PFSK-1 (cell line): ENCODE measurements around the gene POGZ.

Source experiments
- FOXP2 ChIP-seq: optimal IDR thresholded peaks from 2 replicates; pipeline ENCODE3; 2011; ENCODE audit warnings: borderline replicate concordance, control low read depth, inconsistent platforms; ENCODE audit not compliant: insufficient read depth; ENCODE audit errors: extremely low read length, extremely low read depth
- POLR2AphosphoS5 ChIP-seq: IDR thresholded peaks from 2 replicates; pipeline ENCODE4 v1.6.1; 2012; ENCODE audit warnings: low read depth, mild to moderate bottlenecking, control low read depth, low read length, moderate library complexity
- SIN3A ChIP-seq: IDR thresholded peaks from 2 replicates; pipeline ENCODE4 v1.6.1; 2012; ENCODE audit warnings: mild to moderate bottlenecking, low read length, moderate library complexity, borderline replicate concordance; ENCODE audit not compliant: insufficient read depth
- TAF1 ChIP-seq: IDR thresholded peaks from 2 replicates; pipeline ENCODE4 v1.6.1; 2012; ENCODE audit warnings: low read length, control low read depth, borderline replicate concordance; ENCODE audit not compliant: insufficient read depth
- TF ChIP-seq, protein P1 (sequence below), 2 experiments: IDR thresholded peaks; 2 replicates each; pipeline versions ENCODE4 v1.6.1 to v1.8.0; 2011 to 2012; ENCODE audit warnings: low read depth in 2 of 2, low read length in 2 of 2, control low read depth in 1 of 2, inconsistent platforms in 1 of 2, mild to moderate bottlenecking in 1 of 2, moderate library complexity in 1 of 2; ENCODE audit not compliant: insufficient read depth in 1 of 2

Gene POGZ

DNA sequence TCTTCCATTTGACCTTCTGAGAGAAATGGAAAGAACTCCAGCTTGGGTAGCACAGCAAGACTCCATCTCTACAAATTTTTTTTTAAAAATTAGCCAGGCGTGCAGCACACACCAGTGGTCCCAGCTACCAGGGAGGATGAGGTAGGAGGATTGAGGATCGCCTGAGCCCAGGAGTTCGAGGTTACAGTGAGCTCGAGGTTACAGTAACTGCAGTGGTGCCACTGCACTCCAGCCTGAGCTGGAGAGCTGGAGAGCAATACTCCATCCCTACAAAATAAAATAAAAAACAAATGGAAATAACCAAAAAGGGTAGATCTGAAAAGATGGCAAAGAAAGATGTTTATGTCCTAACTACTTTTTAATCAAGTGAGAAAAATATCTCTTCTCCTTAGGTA, 14.5 kb downstream of the POGZ start:
- no peak for TF ChIP-seq FOXP2
- TF ChIP-seq, protein P1, sequence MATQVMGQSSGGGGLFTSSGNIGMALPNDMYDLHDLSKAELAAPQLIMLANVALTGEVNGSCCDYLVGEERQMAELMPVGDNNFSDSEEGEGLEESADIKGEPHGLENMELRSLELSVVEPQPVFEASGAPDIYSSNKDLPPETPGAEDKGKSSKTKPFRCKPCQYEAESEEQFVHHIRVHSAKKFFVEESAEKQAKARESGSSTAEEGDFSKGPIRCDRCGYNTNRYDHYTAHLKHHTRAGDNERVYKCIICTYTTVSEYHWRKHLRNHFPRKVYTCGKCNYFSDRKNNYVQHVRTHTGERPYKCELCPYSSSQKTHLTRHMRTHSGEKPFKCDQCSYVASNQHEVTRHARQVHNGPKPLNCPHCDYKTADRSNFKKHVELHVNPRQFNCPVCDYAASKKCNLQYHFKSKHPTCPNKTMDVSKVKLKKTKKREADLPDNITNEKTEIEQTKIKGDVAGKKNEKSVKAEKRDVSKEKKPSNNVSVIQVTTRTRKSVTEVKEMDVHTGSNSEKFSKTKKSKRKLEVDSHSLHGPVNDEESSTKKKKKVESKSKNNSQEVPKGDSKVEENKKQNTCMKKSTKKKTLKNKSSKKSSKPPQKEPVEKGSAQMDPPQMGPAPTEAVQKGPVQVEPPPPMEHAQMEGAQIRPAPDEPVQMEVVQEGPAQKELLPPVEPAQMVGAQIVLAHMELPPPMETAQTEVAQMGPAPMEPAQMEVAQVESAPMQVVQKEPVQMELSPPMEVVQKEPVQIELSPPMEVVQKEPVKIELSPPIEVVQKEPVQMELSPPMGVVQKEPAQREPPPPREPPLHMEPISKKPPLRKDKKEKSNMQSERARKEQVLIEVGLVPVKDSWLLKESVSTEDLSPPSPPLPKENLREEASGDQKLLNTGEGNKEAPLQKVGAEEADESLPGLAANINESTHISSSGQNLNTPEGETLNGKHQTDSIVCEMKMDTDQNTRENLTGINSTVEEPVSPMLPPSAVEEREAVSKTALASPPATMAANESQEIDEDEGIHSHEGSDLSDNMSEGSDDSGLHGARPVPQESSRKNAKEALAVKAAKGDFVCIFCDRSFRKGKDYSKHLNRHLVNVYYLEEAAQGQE (IDR thresholded peaks at IDR 0.05; ENCODE audit: insufficient read depth in 1 of 2, low read depth in 2 of 2, low read length in 2 of 2), result no peak
- TF ChIP-seq POLR2AphosphoS5, result no peak
- TF ChIP-seq TAF1, result no peak

- TF ChIP-seq, protein P1 (IDR thresholded peaks at IDR 0.05; ENCODE audit: insufficient read depth in 1 of 2, low read depth in 2 of 2, low read length in 2 of 2), result no peak
- TF ChIP-seq TAF1 (no peak), SIN3A (no peak), POLR2AphosphoS5 (no peak), FOXP2 (no peak)
These were observed 15.2 kb downstream of the POGZ start for GRCh38 chr1:151443846-151444782.

DNA sequence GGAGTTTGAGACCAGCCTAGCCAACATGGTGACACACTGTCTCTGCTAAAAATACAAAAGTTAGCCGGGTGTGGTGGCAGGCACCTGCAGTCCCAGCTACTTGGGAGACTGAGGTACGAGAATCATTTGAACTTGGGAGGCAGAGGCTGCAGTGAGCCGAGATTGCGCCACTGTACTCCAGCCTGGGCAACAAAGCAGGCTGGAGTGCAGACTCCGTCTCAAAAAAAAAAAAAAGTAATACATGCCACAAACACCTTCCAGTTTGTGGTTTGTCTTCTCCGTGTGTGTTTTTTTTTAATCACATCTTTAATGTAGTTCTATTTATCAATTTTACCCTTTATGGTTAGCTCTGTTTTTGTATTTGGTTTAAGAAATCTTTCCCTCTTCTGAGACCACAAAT, 22.3 kb downstream of the POGZ start:
- TF ChIP-seq, protein P1 (IDR thresholded peaks at IDR 0.05; ENCODE audit: insufficient read depth in 1 of 2, low read depth in 2 of 2, low read length in 2 of 2), result no peak
- TF ChIP-seq SIN3A (no peak), POLR2AphosphoS5 (no peak), FOXP2 (no peak), TAF1 (no peak)

- TF ChIP-seq SIN3A, result no peak
- TF ChIP-seq, protein P1 (IDR thresholded peaks at IDR 0.05; ENCODE audit: insufficient read depth in 1 of 2, low read depth in 2 of 2, low read length in 2 of 2), result no peak
- no peak for TF ChIP-seq TAF1
- TF ChIP-seq POLR2AphosphoS5, result no peak
- no peak for TF ChIP-seq FOXP2
These were observed 24.1 kb downstream of the POGZ start for GRCh38 chr1:151435174-151435573.
